HG02840 (cell line): ENCODE results near the gene ZFY.
"Not testable (repeated sequence)": the region's sequence is repeated elsewhere in the genome, so short reads cannot be mapped to it uniquely, and the experiment has no call there.

Experiments
- ATAC-seq: cut with Tn5 transposase; IDR thresholded peaks from one replicate; pipeline ENCODE4 v1.9.1; 2021; ENCODE audit warnings: mild to moderate bottlenecking, moderate library complexity, moderate number of reproducible peaks; ENCODE audit not compliant: unreplicated experiment, low FRiP score

The ZFY gene

DNA sequence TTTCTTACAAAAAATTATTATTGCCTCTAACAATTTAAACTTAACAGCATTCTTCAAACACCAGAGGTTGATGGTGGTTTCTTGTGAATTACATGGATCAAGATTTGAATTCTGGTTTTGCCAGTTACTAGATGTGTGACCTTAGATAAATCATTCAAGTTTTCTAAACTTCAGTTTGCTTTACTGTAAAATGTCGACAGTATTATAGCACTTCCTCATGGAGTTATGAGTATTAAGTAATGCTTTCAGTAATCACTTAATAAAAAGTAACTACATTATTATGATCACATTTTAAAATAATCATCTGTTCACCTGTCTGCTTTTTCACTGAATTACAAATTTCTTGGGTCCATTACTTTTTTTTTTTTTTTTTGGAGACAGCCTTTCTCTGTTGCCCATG lies 37.5 kb downstream of the ZFY start:
- no peak for ATAC-seq

DNA sequence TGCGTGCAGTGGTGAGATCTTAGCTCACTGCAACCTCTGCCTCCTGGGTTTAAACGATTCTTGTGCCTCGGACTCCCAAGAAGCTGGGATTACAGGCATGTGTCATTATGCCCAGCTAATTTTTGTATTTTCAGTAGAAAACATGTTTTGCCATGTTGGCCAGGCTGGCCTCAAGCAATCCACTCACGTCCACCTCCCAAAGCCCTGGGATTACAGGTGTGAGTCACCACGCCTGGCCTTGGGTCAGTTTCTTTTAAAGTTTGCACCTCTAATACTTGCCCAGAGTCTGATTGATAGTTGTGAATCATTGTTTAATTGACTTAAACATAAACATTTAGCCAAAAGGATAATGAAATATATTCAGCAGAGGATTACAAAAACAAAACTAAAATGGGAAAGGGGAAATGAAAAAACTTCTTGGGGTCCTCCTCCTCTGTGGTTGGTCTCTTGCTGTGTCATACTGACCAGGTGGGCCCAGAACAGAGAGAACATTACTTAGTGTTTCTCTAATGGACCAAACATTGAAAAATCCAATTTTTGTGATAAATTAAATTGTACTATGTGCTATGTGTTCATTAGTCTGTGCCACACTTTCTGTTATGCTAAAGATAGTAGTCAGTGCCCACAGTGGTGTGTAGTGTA lies 38.0 kb downstream of the ZFY start:
- ATAC-seq = no peak

DNA sequence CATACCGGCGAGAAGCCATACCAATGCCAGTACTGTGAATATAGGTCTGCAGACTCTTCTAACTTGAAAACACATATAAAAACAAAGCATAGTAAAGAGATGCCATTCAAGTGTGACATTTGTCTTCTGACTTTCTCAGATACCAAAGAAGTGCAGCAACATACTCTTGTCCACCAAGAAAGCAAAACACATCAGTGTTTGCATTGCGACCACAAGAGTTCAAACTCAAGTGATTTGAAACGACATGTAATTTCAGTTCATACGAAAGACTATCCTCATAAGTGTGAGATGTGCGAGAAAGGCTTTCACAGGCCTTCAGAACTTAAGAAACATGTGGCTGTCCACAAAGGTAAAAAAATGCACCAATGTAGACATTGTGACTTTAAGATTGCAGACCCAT lies 44.1 kb downstream of the ZFY start:
- ATAC-seq = no peak

DNA sequence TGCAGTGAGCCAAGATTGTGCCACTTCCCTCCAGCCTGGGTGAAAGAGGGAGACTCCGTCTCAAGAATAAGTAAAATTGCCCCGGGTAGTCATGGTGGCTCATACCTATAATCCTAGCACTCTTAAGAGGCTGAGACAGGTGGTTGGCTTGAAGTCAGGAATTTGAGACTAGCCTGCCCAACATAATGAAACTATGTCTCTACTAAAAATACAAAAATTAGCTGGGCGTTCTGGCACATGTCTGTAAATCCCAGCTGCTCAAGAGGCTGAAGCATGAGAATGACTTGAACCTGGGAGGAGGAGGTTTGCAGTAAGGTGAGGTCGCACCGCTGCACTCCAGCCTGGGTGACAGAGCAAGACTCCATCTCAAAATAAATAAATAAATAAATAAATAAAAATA lies 49.3 kb downstream of the ZFY start:
- ATAC-seq = no peak

DNA sequence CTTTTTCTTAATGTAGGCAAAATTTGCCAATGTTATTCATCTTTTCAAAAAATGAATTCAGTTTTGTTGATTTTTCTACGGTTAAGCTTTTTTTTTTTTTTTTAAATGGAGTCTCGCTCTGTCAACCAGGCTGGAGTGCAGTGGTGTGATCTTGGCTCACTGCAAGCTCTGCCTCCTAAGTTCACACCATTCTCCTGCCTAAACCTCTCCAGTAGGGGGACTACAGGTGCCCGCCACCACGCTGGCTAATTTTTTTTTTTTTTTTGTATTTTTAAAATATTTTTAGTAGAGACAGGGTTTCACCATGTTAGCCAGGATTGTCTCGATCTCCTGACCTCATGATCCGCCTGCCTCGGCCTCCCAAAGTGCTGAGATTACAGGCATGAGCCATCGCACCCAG lies 52.0 kb downstream of the ZFY start:
- not testable (repeated sequence) for ATAC-seq

DNA sequence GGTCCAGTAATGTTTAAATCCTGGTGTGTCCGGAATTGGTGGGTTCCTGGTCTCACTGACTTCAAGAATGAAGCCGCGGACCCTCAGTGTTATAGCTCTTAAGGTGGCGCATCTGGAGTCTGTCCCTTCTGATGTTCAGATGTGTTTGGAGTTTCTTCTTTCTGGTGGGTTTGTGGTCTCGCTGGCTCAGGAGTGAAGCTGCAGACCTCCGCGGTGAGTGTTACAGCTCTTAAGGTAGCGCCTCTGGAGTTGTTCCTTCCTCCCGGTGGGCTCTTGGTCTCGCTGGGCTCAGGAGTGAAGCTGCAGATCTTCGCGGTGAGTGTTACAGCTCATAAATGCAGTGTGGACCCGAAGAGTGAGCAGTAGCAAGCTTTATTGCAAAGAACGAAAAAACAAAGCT lies 62.2 kb downstream of the ZFY start:
- not testable (repeated sequence) for ATAC-seq

DNA sequence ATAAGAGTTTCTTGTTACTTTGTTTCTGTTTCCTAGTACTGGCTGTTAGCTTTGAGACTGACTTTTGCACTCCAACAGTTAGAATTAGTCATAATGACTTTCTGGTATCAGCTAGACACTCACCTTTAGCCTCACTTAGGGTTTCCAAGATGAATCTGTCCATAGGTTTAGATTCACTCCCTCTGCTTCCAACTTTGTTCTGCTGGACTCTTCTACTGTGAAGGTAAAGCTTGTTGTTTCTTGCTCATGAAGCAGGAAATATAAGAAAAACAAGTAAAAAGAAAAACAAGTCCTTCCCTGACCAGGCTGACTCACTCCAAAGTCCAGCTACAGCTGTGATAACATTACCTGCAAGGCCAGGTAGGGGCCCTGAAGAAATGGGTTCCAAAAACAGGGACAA lies 67.0 kb downstream of the ZFY start:
- no peak for ATAC-seq

DNA sequence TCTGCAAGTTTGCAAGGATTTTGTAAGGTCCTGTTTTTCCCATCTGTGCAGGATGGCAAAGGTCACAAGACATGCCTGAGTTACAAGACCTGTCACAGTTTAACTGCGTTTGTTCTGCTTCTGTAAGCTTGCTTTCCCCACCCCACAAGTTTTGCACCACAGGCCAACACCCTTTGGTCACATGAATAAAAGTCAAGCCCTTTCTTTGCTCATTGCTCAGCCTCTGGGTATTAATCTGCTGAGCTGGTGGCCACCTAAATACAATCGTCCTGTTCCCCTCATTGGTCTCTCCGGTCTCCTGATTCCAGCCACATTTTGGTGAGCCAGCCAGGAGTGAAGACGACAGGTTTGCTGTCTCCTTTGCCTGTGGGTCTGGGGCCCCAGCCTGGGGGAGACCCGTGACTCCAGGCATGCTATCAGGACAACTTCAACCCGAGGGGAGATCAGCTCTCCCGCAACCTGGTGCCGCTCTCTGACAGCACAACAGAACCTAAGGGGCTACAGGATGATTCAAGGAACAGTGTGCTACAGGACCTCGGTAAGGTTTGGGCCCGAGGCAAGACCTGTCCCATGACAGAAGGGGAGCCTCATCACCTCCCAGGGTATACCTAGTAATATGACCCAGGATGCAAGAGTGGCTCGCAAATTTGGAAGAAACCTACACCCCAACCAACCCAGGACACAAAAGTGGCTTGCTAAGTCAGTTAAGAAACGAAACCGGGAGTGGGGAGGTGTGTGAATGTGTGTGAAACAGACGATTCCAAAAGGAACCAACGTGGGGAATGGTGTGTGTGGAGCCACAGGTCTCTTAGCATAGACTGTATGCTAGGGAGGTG lies 67.7 kb downstream of the ZFY start:
- ATAC-seq = no peak

DNA sequence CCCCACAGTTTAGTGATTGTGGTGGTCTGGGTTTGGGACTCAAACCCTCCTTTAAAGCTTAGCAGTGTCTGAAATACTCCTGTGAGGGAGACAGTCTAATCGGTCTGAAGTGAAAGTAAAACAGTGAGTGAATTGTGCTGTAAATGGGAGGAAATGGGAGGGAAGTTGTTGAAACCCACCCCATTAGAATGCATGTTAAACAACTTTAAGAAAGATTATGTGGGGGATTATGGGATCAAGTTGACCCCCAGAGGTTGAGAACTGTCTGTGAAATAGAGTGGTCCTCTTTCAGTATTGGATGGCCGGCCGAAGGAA lies 68.3 kb downstream of the ZFY start:
- ATAC-seq = no peak

DNA sequence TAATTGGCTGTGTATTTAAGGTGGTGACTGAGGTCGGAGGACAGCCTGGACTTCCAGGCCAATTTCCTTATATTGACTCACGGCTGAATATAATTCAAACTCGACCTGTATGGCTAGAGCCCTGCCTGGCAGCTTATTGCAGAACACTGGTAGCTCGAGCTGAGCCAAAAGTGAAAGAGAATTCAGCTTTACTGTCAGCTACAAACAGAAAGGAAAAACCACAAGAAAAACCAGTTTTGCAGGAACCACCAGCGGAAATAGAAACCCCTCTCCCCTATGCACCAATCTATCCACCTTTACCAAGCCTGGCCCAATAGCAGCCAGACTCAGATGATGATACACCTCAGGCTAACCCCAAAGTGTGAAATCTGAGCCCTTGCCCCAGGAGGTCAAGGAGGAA lies 68.7 kb downstream of the ZFY start:
- no peak for ATAC-seq

DNA sequence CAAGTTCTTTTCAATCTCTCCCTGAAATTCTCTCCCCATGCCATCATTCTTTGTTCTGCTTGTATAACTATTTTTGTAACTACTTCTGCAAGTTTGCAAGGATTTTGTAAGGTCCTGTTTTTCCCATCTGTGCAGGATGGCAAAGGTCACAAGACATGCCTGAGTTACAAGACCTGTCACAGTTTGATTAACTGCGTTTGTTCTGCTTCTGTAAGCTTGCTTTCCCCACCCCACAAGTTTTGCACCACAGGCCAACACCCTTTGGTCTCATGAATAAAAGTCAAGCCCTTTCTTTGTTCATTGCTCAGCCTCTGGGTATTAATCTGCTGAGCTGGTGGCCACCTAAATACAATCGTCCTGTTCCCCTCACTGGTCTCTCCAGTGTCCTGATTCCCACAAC lies 70.8 kb downstream of the ZFY start:
- ATAC-seq = not testable (repeated sequence)

DNA sequence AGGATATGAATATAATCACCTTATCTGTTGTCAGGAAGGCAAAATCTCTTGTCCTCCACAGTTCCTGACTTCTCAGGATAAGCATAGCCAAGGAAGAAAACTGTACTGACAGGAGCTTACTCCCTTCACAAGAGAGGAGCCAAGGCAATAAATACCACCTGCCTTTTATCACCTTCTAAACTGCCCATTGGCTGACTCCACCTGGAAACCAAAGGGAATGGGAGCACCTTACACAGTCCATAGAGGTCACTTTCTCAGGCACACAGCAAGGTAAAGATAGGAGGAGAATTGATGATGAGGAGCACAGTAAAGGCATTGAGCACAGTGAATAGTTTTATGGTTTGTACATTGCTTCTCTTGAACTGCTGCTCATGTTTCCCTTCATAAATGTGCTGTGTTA lies 72.8 kb downstream of the ZFY start:
- ATAC-seq = no peak

DNA sequence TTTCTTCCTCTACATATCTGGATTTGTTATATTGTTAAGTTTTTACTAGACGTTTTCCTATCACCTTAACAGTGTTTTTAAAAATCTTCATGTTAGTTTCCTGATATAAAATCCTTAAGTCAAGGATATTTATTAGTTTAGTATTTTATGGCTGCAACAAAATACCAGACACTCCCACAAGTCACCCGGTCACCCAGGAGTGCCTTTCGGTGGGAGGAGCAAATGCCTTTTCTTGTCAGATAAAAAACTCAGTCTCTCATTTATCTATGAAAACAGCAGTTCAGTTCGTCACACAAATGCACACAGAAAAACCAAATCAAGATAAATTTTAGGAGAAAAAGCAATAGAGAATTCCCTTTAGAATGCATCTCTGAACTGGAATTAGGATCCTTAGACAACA lies 77.0 kb downstream of the ZFY start:
- no peak for ATAC-seq

DNA sequence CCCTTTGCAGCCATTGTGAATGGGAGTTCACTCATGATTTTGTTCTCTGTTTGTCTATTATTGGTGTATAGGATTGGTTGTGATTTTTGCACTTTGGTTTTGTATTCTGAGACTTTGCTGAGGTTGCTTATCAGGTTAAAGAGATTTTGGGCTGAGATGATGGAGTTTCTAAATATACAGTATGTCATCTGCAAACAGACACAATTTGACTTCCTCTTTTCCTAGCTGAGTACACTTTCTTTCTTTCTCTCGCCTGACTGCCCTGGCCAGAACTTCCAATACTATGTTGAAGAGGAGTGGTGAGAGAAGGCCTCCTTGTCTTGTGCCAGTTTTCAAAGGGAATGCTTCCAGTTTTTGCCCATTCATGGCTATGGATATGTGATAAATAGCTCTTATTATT lies 81.4 kb downstream of the ZFY start:
- ATAC-seq = no peak

DNA sequence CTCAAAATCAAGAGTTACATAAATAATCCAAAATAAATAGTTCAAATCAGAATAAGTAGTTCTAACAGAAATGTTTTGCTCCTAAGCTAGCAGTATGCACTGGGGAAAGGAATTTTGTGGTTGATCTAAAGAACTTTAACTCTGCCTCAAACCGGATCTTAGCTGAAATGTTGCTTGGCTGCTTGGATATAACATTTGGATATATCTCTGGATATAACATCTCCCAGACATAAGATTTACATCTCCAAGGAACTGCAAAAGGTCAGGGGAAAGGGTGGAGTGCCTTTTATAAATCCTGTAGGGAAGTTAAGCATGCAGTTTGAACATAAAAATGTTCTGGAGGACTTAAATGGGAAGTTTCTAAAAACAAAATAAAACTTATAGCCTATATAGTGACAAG lies 83.4 kb downstream of the ZFY start:
- ATAC-seq = no peak

DNA sequence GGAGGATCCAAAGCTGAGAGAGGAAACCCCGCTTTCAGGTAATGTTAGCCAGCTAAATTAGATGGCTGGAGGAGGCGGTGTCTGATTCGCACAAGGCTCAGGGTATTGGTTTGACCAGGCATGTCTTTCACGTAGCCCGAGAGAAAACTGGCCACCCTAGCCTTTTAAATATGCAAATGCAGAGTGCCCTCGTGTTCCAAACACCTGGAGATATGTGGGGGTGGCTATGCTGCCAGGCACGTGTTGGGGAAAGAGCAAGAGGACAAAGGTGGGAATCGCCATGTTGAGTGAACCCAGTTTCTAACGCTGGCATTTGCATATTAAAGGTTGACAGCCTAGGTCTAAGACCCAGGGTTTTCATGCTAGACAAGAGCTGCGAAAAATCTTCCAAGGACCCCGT lies 84.4 kb downstream of the ZFY start:
- no peak for ATAC-seq

DNA sequence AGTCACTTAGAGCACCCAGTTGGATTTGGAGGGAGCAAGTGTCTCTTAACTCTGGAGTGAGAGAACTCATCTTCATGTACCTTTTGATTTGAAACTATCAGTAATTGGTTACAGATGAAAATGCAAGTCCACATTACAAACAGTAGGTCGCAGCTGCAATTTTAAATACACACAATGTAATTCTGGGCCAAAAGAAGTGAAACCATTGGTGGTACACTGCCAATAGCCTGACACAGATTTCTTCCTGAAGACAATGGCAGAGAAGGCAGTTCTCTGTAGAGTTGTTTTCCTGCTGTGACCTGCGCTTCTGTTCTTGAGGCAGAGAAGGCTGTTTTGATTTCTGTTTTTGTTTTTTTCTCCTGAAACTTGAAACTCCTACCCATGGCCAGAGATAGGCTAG lies 86.0 kb downstream of the ZFY start:
- ATAC-seq = no peak

DNA sequence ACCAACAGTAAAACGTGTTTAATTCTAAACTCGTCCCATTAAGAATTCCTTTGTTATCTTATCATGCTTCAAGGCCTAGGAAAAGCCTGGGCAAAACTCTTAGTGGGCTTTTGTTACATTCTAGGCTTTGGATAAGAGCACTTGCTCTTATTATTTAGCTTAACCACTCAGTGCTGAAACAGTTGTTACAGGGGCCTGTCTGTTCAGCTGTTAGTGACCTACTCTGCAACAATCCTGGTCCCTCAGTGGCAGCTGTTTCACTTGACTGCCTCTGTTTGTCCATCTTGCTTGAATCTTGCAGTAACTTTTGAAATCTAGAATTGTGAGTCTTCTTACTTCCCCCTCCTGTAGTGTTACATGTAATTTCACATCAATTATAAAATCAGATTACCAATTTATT lies 88.4 kb downstream of the ZFY start:
- ATAC-seq = no peak

DNA sequence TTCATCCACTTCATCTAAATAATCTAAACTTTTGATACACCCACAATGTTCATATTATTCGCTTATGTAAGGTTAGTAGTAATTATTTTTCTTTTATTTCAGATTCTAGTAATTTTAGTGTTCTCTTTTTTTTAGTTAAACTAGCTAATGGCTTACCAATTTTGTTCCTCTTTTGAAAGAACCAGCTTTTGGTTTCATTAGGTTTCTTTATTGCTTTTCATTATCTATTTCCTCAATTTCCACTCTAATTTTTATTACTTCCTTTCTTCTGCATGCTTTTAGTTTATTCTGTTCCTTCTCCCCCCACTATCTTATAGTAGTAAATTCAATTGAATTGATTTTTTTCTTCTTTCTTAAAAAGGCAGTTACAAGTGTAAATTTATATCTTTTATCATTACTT lies 90.2 kb downstream of the ZFY start:
- no peak for ATAC-seq
